ENCODE measurements around the gene FAM81A.

FAM81A gene

GRCh38 chr15:59536553-59536952, 98.6 kb downstream of the FAM81A start:
- in situ Hi-C loops (cut with HindIII; ENCODE audit: low sequenced_read_pairs), result no loop called here
- TF ChIP-seq, protein P1, sequence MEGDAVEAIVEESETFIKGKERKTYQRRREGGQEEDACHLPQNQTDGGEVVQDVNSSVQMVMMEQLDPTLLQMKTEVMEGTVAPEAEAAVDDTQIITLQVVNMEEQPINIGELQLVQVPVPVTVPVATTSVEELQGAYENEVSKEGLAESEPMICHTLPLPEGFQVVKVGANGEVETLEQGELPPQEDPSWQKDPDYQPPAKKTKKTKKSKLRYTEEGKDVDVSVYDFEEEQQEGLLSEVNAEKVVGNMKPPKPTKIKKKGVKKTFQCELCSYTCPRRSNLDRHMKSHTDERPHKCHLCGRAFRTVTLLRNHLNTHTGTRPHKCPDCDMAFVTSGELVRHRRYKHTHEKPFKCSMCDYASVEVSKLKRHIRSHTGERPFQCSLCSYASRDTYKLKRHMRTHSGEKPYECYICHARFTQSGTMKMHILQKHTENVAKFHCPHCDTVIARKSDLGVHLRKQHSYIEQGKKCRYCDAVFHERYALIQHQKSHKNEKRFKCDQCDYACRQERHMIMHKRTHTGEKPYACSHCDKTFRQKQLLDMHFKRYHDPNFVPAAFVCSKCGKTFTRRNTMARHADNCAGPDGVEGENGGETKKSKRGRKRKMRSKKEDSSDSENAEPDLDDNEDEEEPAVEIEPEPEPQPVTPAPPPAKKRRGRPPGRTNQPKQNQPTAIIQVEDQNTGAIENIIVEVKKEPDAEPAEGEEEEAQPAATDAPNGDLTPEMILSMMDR (IDR thresholded peaks at IDR 0.05; ENCODE audit: low read depth, low read length), result no peak
- no peak for DNase-seq (ENCODE audit: low read depth, low spot score)
- H3K4me3 ChIP-seq (ENCODE audit: low read depth, low read length), result no peak overlapping the region

GRCh38 chr15:59537403-59537802, 99.4 kb downstream of the FAM81A start:
- in situ Hi-C loops (cut with HindIII; ENCODE audit: low sequenced_read_pairs), result no loop called here
- TF ChIP-seq, protein P1 (IDR thresholded peaks at IDR 0.05; ENCODE audit: low read depth, low read length), result no peak
- H3K4me3 ChIP-seq (ENCODE audit: low read depth, low read length), result no peak overlapping the region
- DNase-seq (ENCODE audit: low read depth, low spot score), result no peak

DNA sequence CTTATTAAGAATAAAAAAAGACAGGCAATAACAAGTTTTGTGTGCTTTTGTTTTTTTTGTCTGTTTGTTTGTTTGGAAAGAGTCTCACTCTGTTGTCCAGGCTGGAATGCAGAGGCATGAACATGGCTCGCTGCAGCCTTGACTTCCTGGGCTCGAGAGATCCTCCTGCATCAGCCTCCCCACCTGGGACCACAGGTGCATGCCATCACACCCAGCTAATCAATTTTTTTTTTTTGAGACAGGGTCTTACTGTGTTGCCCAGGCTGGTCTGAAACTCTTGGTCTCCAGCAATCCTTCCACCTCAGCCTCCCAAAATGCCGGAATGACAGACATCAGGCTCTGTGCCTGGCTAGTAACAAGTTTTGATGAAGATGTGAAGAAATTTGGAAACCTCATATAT, 100.5 kb downstream of the FAM81A start:
- TF ChIP-seq, protein P1 (IDR thresholded peaks at IDR 0.05; ENCODE audit: low read depth, low read length), result no peak
- H3K4me3 ChIP-seq (ENCODE audit: low read depth, low read length), result no peak overlapping the region
- DNase-seq (ENCODE audit: low read depth, low spot score), result no peak
- in situ Hi-C loops (cut with HindIII; ENCODE audit: low sequenced_read_pairs), result no loop called here

DNA sequence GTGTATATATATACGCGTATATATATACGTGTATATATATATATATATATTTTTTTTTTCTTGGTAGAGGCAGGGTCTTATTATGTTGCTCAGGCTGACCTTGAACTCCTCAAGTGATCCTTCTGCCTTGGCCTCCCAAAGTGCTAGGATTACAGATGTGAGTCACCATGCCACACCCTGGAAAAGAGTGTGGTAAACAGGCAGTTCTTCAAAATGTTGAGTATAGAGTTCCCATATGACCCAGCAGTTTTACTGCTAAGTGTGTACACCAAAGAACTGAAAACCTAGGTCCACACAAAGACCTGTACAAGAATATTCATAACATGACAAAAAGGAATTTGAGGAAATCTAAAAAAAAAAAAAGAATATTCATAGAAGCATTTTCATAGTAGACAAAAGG, 101.8 kb downstream of the FAM81A start:
- DNase-seq (ENCODE audit: low read depth, low spot score), result no peak
- in situ Hi-C loops (cut with HindIII; ENCODE audit: low sequenced_read_pairs), result no loop called here
- TF ChIP-seq, protein P1 (IDR thresholded peaks at IDR 0.05; ENCODE audit: low read depth, low read length), result no peak
- no peak overlapping the region for H3K4me3 ChIP-seq (ENCODE audit: low read depth, low read length)

DNA sequence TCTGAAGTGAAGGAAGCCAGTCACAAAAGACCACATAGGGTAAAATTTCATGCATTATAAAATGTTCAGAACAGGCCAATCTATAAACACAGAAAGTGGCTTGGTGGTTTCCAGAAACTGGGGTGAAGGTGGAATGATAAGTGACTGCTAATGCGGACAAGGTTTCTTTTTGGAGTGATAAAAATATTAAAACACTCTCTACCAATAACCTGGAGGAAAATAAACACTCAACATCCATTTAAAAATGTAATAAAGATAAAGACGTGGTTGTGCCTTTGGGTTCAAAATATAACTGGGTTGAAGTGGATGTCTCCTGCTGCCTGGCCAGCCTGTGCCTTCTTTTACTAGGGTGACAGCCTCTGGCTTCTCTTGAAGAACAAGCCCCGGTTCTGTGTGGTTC, 102.7 kb downstream of the FAM81A start:
- DNase-seq (ENCODE audit: low read depth, low spot score), result no peak
- in situ Hi-C loops (cut with HindIII; ENCODE audit: low sequenced_read_pairs), result no loop called here
- TF ChIP-seq, protein P1 (IDR thresholded peaks at IDR 0.05; ENCODE audit: low read depth, low read length), result no peak
- no peak overlapping the region for H3K4me3 ChIP-seq (ENCODE audit: low read depth, low read length)

DNA sequence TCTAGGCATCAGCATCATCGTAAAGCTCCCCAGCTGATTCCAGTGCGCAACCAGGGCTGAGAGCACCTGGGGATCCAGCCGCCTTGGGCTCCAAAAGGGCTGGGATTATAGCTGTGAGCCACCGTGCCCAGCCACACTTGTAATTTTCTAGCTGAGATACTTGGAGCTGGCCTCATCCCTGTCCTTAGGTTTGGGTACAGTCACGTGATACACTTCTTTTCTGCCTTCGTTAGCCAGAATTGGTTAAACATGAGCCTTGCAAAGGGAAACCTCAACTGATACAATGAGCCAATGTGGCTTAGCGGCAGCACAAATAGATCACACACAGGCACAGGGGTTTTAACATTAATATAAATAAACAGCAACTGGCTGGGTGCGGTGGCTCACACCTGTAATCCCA, 103.8 kb downstream of the FAM81A start:
- in situ Hi-C loops (cut with HindIII; ENCODE audit: low sequenced_read_pairs), result no loop called here
- DNase-seq (ENCODE audit: low read depth, low spot score), result no peak
- H3K4me3 ChIP-seq (ENCODE audit: low read depth, low read length), result no peak overlapping the region
- TF ChIP-seq, protein P1 (IDR thresholded peaks at IDR 0.05; ENCODE audit: low read depth, low read length), result no peak
